HepG2 (cell line): Measurements from ENCODE around the gene GPR162. TPM values are rescaled to one million over a fixed set of nuclear protein-coding genes. Genes with fewer than 3 reads are reported as not detected.

Source experiments
- ADNP ChIP-seq: sonication (generic); formaldehyde crosslinking; IDR thresholded peaks from 2 replicates; pipeline ENCODE4 v1.4.0; 2020; ENCODE audit warnings: missing genetic modification reagents
- DR1 ChIP-seq: sonication (generic); formaldehyde crosslinking; IDR thresholded peaks from 2 replicates; pipeline ENCODE4 v1.8.0; 2021; ENCODE audit warnings: mild to moderate bottlenecking, missing genetic modification reagents, inconsistent platforms
- NCOA5 ChIP-seq: sonication (generic); formaldehyde crosslinking; IDR thresholded peaks from 2 replicates; pipeline ENCODE4 v1.4.0; 2020; ENCODE audit warnings: missing genetic modification reagents
- NFE2 ChIP-seq: sonication (generic); formaldehyde crosslinking; IDR thresholded peaks from 2 replicates; pipeline ENCODE4 v1.4.0; 2020; ENCODE audit warnings: missing genetic modification reagents
- POLR2AphosphoS5 ChIP-seq: IDR thresholded peaks from 2 replicates; pipeline ENCODE4 v1.6.1; 2012; ENCODE audit warnings: low read depth, low read length
- SRSF1 ChIP-seq: fragments of 200-400 bp; formaldehyde crosslinking; optimal IDR thresholded peaks from 2 replicates; pipeline ENCODE3; 2017; ENCODE audit warnings: mild to moderate bottlenecking, low read depth, low read length, moderate library complexity
- TBX2 ChIP-seq: sonication (generic); formaldehyde crosslinking; IDR thresholded peaks from 2 replicates; pipeline ENCODE4 v1.5.0; 2020; ENCODE audit warnings: missing genetic modification reagents, mild to moderate bottlenecking, borderline replicate concordance
- U2AF2 ChIP-seq: fragments of 200-400 bp; formaldehyde crosslinking; IDR thresholded peaks from 2 replicates; pipeline ENCODE4 v1.6.1; 2017; ENCODE audit warnings: low read depth, mild to moderate bottlenecking, low read length
- YEATS2 ChIP-seq: sonication (generic); formaldehyde crosslinking; IDR thresholded peaks from 2 replicates; pipeline ENCODE4 v1.4.0; 2020; ENCODE audit warnings: missing genetic modification reagents, borderline replicate concordance
- ZNF160 ChIP-seq: sonication (generic); formaldehyde crosslinking; IDR thresholded peaks from 2 replicates; pipeline ENCODE4 v1.8.0; 2022; ENCODE audit warnings: mild to moderate bottlenecking, inconsistent platforms, missing genetic modification reagents
- ZNF234 ChIP-seq: sonication (generic); formaldehyde crosslinking; conservative IDR thresholded peaks from 2 replicates; pipeline ENCODE4 v1.5.1; 2020; ENCODE audit warnings: mild to moderate bottlenecking, missing genetic modification reagents
- ZNF282 ChIP-seq: fragments of 450-650 bp; IDR thresholded peaks from 2 replicates; pipeline ENCODE4 v1.6.1; 2018; ENCODE audit not compliant: partially characterized antibody
- ZNF382 ChIP-seq: sonication (generic); formaldehyde crosslinking; IDR thresholded peaks from 2 replicates; pipeline ENCODE4 v1.5.0; 2020; ENCODE audit warnings: missing genetic modification reagents, mild to moderate bottlenecking, borderline replicate concordance
- ZNF44 ChIP-seq: sonication (generic); formaldehyde crosslinking; IDR thresholded peaks from 2 replicates; pipeline ENCODE4 v1.5.1; 2020; ENCODE audit warnings: mild to moderate bottlenecking, missing genetic modification reagents
- ZNF460 ChIP-seq: sonication (generic); formaldehyde crosslinking; IDR thresholded peaks from 2 replicates; pipeline ENCODE4 v1.5.1; 2020; ENCODE audit warnings: missing genetic modification reagents, mild to moderate bottlenecking, borderline replicate concordance
- ZNF468 ChIP-seq: sonication (generic); formaldehyde crosslinking; IDR thresholded peaks from 2 replicates; pipeline ENCODE4 v1.8.0; 2022; ENCODE audit warnings: mild to moderate bottlenecking, moderate library complexity, missing genetic modification reagents
- ZNF496 ChIP-seq: sonication (generic); formaldehyde crosslinking; IDR thresholded peaks from 2 replicates; pipeline ENCODE4 v1.8.1; 2023; ENCODE audit warnings: mild to moderate bottlenecking, moderate library complexity, missing genetic modification reagents; ENCODE audit not compliant: insufficient replicate concordance
- ZNF674 ChIP-seq: sonication (generic); formaldehyde crosslinking; IDR thresholded peaks from 2 replicates; pipeline ENCODE4 v1.5.0; 2020; ENCODE audit warnings: low read depth, mild to moderate bottlenecking, missing genetic modification reagents
- polyA plus RNA-seq, 8 experiments: library from polyadenylated mRNA; depleted of rRNA in 3 of 8; stranded (reverse) in 7 of 8; unstranded in 1 of 8; fragments of >200 nt; fragmentation: Illumina TruSeq in 4 of 8; extraction: Trizol in 4 of 8; gene quantifications; 2 replicates each; pipeline versions ENCODE4 v1.2.1 to v1.2.3, GENCODE V29; 2011 to 2016; ENCODE audit warnings: low read depth in 4 of 8, missing spikeins in 1 of 8, mixed read lengths in 1 of 8; ENCODE audit not compliant: insufficient read depth in 1 of 8
- total RNA-seq, 5 experiments: library from RNA; depleted of rRNA; stranded (reverse); fragments of >200 nt; fragmentation: Illumina TruSeq; extraction: Trizol; gene quantifications; 2 replicates each; pipeline ENCODE4 v1.2.3, GENCODE V29; 2016; ENCODE audit warnings: low read depth in 1 of 5
- TF ChIP-seq, protein P1 (sequence below): sonication (generic); formaldehyde crosslinking; IDR thresholded peaks from 2 replicates; pipeline ENCODE4 v1.4.0; 2020; ENCODE audit warnings: missing genetic modification reagents, mild to moderate bottlenecking, borderline replicate concordance
- TF ChIP-seq, protein P2 (sequence below): IDR thresholded peaks from 2 replicates; pipeline ENCODE4 v1.6.1; 2018; ENCODE audit warnings: missing genetic modification reagents
- TF ChIP-seq, protein P3 (sequence below): IDR thresholded peaks from 2 replicates; pipeline ENCODE4 v1.6.1; 2016; ENCODE audit warnings: missing compliant biosample characterization, missing genetic modification reagents, borderline replicate concordance
- TF ChIP-seq, protein P4 (sequence below): sonication (generic); formaldehyde crosslinking; IDR thresholded peaks from 2 replicates; pipeline ENCODE4 v1.4.0; 2020; ENCODE audit warnings: mild to moderate bottlenecking, missing genetic modification reagents, borderline replicate concordance

The GPR162 gene
- total and polyA plus RNA-seq, 2 of the 13 experiments (the other 11 are each of a cell fraction or from before 2014, with no cell fraction given) = 0.08 TPM; not detected in 1

DNA sequence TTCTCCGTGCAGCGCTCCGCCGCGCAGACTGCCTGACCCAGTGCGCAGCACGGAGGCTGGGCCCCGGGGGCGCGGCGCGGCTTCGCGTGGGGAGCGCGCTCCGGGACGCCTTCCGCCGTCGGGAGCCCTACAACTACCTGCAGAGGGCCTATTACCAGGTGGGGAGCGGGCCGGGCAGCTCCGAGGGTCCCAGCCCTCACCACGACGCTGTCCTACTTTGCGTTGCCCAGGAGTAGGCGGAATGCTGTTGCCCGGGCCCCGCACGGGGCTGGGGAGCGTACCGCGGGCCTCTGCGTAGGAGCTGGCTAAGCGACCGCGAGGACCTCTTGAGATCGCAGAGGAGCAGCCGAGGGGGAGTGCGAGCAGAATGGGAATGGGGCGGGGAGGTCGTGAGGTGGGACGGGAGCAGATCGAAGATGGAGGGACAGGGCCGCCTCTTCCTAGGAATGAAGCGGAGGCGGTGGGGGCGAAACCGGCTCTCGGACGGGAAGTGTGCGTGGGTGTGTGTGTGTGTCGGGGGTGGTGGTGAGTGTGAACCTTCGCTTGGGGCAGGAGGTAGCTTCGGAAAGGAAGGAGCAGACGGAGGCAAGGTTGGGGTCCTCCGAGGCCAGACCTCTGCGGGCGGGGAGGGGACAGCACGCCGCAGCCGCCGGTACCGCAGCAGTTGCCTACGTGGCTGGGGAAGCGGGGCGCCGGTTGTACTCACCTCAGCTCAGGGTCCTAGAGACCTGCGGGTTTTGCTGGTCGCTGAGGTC, 7.3 kb downstream of the GPR162 start (continued):
- TF ChIP-seq, protein P1, sequence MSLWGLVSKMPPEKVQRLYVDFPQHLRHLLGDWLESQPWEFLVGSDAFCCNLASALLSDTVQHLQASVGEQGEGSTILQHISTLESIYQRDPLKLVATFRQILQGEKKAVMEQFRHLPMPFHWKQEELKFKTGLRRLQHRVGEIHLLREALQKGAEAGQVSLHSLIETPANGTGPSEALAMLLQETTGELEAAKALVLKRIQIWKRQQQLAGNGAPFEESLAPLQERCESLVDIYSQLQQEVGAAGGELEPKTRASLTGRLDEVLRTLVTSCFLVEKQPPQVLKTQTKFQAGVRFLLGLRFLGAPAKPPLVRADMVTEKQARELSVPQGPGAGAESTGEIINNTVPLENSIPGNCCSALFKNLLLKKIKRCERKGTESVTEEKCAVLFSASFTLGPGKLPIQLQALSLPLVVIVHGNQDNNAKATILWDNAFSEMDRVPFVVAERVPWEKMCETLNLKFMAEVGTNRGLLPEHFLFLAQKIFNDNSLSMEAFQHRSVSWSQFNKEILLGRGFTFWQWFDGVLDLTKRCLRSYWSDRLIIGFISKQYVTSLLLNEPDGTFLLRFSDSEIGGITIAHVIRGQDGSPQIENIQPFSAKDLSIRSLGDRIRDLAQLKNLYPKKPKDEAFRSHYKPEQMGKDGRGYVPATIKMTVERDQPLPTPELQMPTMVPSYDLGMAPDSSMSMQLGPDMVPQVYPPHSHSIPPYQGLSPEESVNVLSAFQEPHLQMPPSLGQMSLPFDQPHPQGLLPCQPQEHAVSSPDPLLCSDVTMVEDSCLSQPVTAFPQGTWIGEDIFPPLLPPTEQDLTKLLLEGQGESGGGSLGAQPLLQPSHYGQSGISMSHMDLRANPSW (CRISPR knock-in tag) = no peak
- TF ChIP-seq, protein P2, sequence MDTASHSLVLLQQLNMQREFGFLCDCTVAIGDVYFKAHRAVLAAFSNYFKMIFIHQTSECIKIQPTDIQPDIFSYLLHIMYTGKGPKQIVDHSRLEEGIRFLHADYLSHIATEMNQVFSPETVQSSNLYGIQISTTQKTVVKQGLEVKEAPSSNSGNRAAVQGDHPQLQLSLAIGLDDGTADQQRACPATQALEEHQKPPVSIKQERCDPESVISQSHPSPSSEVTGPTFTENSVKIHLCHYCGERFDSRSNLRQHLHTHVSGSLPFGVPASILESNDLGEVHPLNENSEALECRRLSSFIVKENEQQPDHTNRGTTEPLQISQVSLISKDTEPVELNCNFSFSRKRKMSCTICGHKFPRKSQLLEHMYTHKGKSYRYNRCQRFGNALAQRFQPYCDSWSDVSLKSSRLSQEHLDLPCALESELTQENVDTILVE = no peak
- peak; percentile 18 for TF ChIP-seq TBX2 (CRISPR knock-in tag)
- no peak for TF ChIP-seq ZNF234 (CRISPR knock-in tag)
- TF ChIP-seq, protein P3, sequence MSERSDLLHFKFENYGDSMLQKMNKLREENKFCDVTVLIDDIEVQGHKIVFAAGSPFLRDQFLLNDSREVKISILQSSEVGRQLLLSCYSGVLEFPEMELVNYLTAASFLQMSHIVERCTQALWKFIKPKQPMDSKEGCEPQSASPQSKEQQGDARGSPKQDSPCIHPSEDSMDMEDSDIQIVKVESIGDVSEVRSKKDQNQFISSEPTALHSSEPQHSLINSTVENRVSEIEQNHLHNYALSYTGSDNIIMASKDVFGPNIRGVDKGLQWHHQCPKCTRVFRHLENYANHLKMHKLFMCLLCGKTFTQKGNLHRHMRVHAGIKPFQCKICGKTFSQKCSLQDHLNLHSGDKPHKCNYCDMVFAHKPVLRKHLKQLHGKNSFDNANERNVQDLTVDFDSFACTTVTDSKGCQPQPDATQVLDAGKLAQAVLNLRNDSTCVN (CRISPR knock-in tag) = no peak
- no peak for TF ChIP-seq U2AF2
- TF ChIP-seq YEATS2 = no peak
- TF ChIP-seq DR1 (CRISPR knock-in tag) = no peak
- 0 out of 2 replicates have a peak, but pooled peaks have one; percentile 50 for TF ChIP-seq ZNF44 (CRISPR knock-in tag)
- 0 out of 2 replicates have a peak, but pooled peaks have one; percentile 72 for TF ChIP-seq ZNF468 (CRISPR knock-in tag)
- no peak for TF ChIP-seq ZNF382 (CRISPR knock-in tag)
- no peak for TF ChIP-seq ZNF674 (CRISPR knock-in tag)
- TF ChIP-seq, protein P4, sequence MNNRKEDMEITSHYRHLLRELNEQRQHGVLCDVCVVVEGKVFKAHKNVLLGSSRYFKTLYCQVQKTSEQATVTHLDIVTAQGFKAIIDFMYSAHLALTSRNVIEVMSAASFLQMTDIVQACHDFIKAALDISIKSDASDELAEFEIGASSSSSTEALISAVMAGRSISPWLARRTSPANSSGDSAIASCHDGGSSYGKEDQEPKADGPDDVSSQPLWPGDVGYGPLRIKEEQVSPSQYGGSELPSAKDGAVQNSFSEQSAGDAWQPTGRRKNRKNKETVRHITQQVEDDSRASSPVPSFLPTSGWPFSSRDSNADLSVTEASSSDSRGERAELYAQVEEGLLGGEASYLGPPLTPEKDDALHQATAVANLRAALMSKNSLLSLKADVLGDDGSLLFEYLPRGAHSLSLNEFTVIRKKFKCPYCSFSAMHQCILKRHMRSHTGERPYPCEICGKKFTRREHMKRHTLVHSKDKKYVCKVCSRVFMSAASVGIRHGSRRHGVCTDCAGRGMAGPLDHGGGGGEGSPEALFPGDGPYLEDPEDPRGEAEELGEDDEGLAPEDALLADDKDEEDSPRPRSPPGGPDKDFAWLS = no peak
- TF ChIP-seq NFE2 = no peak
- TF ChIP-seq ZNF160 (CRISPR knock-in tag) = no peak
- TF ChIP-seq ZNF460 (CRISPR knock-in tag) = no peak
- no peak for TF ChIP-seq ZNF496 (CRISPR knock-in tag)
- no peak for TF ChIP-seq ADNP
- peak; percentile 42 for TF ChIP-seq SRSF1
- TF ChIP-seq POLR2AphosphoS5 = no peak
- TF ChIP-seq NCOA5 (CRISPR knock-in tag) = no peak
- no peak for TF ChIP-seq ZNF282
